GM19035 (cell line): ENCODE data around the gene RABAC1.
"Not testable (repeated sequence)": the region's sequence is repeated elsewhere in the genome, so short reads cannot be mapped to it uniquely, and the experiment has no call there.

Experiments
- ATAC-seq: cut with Tn5 transposase; IDR thresholded peaks from one replicate; pipeline ENCODE4 v1.9.1; 2021; ENCODE audit not compliant: unreplicated experiment

RABAC1 gene

GRCh38 chr19:41947091-41947490 is 12.0 kb downstream of the RABAC1 start:
- no peak for ATAC-seq

GRCh38 chr19:41945135-41945766 is 13.9 kb downstream of the RABAC1 start:
- peak; percentile 73 for ATAC-seq

- ATAC-seq, result no peak
Observed at GRCh38 chr19:41944336-41944735, 14.8 kb downstream of the RABAC1 start.

GRCh38 chr19:41941410-41942202 is 17.5 kb downstream of the RABAC1 start:
- ATAC-seq, result no peak

DNA sequence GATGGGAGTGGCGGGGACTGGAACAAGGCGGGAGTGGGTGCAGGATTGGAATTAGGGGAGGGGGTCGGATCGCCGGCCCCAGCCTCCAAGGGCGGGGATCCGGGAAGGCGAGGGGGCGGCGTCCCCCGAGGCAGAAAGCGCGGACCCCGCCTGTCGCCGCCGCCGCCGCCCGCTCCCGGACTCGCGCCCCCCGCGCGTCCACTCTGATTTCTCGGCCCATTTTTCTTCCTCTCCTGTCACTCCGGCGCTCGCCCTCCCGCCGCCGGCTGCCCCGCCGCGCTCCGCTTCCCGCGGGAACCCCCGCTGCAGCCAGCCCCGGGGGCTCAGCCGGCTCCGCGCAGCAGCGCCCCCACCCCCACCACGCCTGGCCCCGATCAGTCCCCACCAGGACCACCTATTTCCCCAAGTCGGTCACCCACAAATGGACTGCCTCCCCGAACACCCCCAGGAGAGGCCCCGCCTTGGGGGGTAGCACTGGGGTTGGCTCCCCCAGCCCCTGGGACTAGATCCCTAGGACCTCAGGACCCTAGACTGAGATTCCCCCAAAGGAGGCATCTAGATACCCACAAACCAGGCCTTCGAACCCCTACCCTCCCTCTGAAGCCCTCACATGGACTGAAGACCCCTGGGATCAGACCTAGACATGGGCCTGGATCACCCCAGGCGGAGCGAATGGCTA is 18.3 kb downstream of the RABAC1 start:
- no peak for ATAC-seq

GRCh38 chr19:41939861-41940730 is 19.0 kb downstream of the RABAC1 start:
- ATAC-seq, result no peak

GRCh38 chr19:41939209-41939608 is 19.9 kb downstream of the RABAC1 start:
- ATAC-seq, result not testable (repeated sequence)

DNA sequence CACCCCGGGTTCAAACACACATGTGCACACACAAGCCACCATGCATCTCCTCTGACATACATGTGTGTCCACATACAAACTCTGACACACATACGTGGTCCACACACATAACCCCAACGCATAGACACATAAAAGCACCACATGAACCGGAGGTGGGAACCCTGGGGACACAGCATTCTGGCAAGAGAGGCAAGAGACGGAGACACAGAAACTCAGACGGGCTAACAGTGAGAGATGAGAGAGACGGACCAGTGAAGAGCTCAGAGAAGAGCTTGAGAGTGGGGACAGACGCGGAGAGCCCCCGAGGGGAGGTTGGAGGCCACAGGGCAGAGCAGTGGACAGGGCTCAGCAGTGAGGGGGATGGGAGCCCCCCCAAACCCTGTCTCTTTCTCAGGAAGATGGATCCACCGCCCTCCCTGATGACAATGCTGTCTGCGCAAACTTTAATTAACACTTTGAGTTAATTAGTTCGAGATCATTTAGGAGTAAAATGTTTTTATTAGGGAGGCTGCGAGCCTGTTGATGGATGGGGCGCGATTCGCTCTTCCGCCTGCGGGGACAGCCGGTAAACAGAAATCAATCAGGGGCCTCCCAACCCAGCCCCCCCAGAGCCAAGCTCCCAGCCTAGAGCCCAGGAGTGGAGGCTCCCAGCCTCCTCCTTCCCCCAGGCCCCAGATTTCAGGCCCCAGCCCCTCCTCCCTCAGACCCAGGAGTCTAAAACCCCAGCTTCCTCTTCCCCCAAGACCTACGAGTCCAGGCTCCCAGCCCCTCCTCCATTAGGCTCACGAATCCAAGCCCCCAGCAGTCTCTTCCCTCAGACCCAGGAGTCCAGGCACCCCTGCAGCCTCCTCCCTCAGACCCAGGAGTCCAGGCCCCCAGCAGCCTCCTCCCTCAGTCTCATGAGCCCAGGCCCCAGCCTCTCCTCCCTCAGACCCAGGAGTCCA is 21.3 kb downstream of the RABAC1 start:
- no peak for ATAC-seq

- no peak for ATAC-seq
Observed at GRCh38 chr19:41936961-41937360, 22.2 kb downstream of the RABAC1 start.

- no peak for ATAC-seq
Observed at GRCh38 chr19:41936416-41936850, 22.7 kb downstream of the RABAC1 start.

- ATAC-seq, result no peak
Observed at GRCh38 chr19:41935760-41936415, 23.2 kb downstream of the RABAC1 start.

- ATAC-seq, result no peak
Observed at GRCh38 chr19:41934849-41935374, 24.2 kb downstream of the RABAC1 start.

DNA sequence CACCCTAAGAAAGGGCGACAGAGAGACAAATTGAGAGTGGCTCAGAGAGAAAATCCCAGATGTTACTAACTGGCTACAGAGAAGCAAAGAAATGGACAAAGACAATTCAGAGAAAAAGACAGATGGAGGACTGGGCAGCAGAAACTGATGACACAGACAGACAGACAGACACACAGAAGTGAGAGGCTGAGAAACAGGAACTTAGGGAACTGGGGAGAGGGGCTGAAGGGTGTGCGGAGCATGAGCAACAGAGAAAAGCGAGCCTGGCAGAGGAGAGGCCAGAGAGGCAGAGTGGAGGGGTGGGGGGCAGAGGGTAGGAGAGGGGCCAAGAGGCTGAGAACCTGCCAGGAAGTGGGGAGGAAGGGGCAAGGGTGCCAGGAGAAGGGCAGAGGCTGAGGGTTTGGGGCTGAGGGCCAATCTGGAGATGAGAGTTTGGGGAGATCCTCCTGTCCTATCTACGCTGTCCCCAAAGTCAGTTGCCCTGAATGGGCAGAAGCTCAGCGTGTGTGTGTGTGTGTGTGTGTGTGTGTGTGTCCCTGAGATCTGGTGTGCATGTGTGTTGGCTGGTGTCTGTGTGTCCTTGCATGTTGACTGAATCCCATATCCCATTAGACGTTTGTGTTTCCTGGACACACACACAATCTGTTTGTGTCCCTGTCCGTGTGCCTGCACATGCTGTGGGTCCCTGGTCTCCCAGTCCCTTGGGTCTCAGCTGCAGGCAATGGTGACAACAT is 25.3 kb downstream of the RABAC1 start:
- ATAC-seq, result no peak

- no peak for ATAC-seq
Observed at GRCh38 chr19:41932720-41933332, 26.3 kb downstream of the RABAC1 start.

GRCh38 chr19:41932259-41932719 is 26.8 kb downstream of the RABAC1 start:
- no peak for ATAC-seq

- ATAC-seq, result no peak
Observed at GRCh38 chr19:41930926-41931592, 28.1 kb downstream of the RABAC1 start.

DNA sequence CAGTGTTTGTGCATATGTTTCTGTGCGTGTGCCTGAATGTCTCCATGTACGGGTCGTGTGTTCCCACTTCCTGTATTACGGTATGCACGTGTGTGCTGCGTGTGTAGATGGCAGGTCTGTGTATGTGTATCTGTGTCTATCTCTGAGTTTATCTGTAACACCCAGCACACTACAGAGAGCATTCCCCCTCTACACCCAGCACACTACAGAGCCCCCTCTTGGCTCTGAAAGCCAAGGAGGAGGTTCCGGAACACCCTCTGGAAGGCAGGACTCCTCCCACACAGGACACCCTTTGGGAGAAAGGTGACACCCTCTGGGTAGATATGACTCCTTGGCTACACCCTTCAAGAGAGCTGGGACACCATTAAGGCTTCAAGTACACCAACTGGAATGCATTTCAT is 28.8 kb downstream of the RABAC1 start:
- ATAC-seq, result no peak
